Uterus (tissue), 4 donors: ENCODE measurements around the gene TBC1D5. TPM values are rescaled to one million over a fixed set of nuclear protein-coding genes. Genes with fewer than 3 reads are reported as not detected.

Source experiments
- DNase-seq, 2 donors: peaks; one replicate each; pipeline ENCODE4 v3.0.0-alpha.2; 2019 to 2020
- H3K27ac ChIP-seq, 2 donors: fragments of 200-600 bp; sonication (generic); 1 replicate in 1 of 2; 2 replicates in 1 of 2; pipeline ENCODE4 v1.5.1; 2016 to 2018
- H3K27me3 ChIP-seq, 2 donors: fragments of 200-600 bp; sonication (generic); one replicate each; pipeline ENCODE4 v1.5.1; 2018 to 2019; ENCODE audit warnings: control low read depth in 1 of 2
- H3K36me3 ChIP-seq, 2 donors: fragments of 200-600 bp; sonication (generic); one replicate each; pipeline ENCODE4 v1.5.1; 2019; ENCODE audit warnings: control low read depth in 1 of 2
- H3K4me1 ChIP-seq, 2 donors: fragments of 200-600 bp; sonication (generic); one replicate each; pipeline ENCODE4 v1.5.1; 2018 to 2019; ENCODE audit warnings: control low read depth in 1 of 2
- H3K4me3 ChIP-seq, 2 donors: fragments of 200-600 bp; sonication (generic); 1 replicate in 1 of 2; 2 replicates in 1 of 2; pipeline ENCODE4 v1.5.1; 2018 to 2019; ENCODE audit warnings: mild to moderate bottlenecking in 1 of 2
- H3K9me3 ChIP-seq, 2 donors: fragments of 200-600 bp; sonication (generic); one replicate each; pipeline ENCODE4 v1.5.1; 2019; ENCODE audit warnings: control low read depth in 1 of 2
- CTCF ChIP-seq, 4 experiments: fragments of 200-600 bp in 2 of 4; fragments of 450-650 bp in 2 of 4; sonication (generic) in 2 of 4; IDR thresholded peaks; one replicate each; pipeline ENCODE4 v1.5.1; 2016 to 2019; ENCODE audit warnings: antibody characterized with exemption in 4 of 4, mild to moderate bottlenecking in 2 of 4, moderate library complexity in 1 of 4
- POLR2A ChIP-seq, 2 donors: fragments of 450-650 bp; IDR thresholded peaks; one replicate each; pipeline ENCODE4 v1.6.1; 2016; ENCODE audit warnings: antibody characterized with exemption in 2 of 2, mild to moderate bottlenecking in 1 of 2, moderate library complexity in 1 of 2
- intact Hi-C: fragments of 100-400 bp; cut with DNase I; formaldehyde crosslinking; loops from one replicate; pipeline ENCODE4 v1.15.1; 2023; ENCODE audit warnings: low total_unique reads
- total RNA-seq, 4 donors: library from RNA; depleted of rRNA in 3 of 4; stranded (reverse); fragments of >200 nt in 3 of 4; gene quantifications; one replicate each; pipeline versions ENCODE4 v1.1.0 to v1.2.4, GENCODE V29; 2014 to 2023
- donor health status: DM: yes; HTN: yes; CAD: no.

TBC1D5 gene
- total RNA-seq, 4 donors from 2014 or later = 34.6 to 189 (median 75.6) TPM

DNA sequence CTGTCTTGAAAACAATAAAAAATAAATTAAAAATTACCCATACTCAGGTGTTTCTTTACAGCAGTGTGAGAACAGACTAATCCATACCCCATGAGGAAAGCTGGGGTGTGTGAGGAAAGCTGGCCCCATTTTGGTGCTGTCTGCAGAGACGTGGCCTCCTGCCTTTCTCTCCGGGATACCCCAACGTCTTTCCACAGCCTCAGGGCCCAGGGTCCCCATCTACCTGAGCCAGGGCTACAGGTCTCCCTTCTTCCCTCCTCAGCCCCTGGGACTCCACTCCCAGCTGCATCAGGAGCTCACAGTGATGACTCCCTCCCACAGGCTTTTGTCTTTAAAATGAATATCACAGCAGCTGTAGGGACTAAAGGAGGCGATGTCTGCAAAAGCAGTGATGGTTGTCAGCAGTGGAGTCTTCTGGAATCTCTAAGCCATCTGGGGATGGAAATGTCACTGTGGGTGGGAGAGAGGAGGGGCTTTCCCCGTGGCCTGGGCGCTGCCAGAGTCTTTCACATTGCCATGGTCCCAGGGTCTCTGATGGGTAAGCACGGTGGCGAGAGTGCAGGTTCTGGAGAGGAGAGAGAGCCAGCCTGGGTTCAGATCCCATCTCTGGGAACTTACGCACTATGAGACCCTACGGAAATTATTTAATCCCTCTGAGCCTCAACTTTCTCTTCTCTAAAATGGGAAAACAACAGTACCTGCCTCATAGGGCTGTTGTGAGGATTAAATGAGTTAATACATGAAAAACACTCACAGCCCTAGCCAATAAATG lies 598.4 kb downstream of the TBC1D5 start:
- Histone ChIP-seq H3K9me3 (no peaks in the 10 kb centered on the region), H3K4me3 (no peak overlapping the region), H3K4me1 (no peaks in the 10 kb centered on the region), H3K36me3 (no peaks in the 10 kb centered on the region), H3K27me3 (no peaks in the 10 kb centered on the region), H3K27ac (no peak overlapping the region)
- no peak for DNase-seq
- TF ChIP-seq POLR2A (IDR thresholded peaks at IDR 0.05) (no peak), CTCF (IDR thresholded peaks at IDR 0.05) (no peak)
- intact Hi-C loops = no loop called here

GRCh38 chr3:17142516-17142915 lies 599.9 kb downstream of the TBC1D5 start:
- no peak for DNase-seq
- H3K4me3 ChIP-seq = no peak overlapping the region
- intact Hi-C loops = no loop called here
- no peak overlapping the region for H3K27ac ChIP-seq
- H3K4me1 ChIP-seq = no peaks in the 10 kb centered on the region
- no peak for TF ChIP-seq POLR2A (IDR thresholded peaks at IDR 0.05)
- no peaks in the 10 kb centered on the region for H3K27me3 ChIP-seq
- H3K36me3 ChIP-seq = no peaks in the 10 kb centered on the region
- H3K9me3 ChIP-seq = no peaks in the 10 kb centered on the region

GRCh38 chr3:17141699-17142098 lies 600.7 kb downstream of the TBC1D5 start:
- Histone ChIP-seq H3K4me1 (no peaks in the 10 kb centered on the region), H3K36me3 (no peaks in the 10 kb centered on the region), H3K27me3 (no peaks in the 10 kb centered on the region), H3K9me3 (no peaks in the 10 kb centered on the region), H3K27ac (no peak overlapping the region), H3K4me3 (no peak overlapping the region)
- DNase-seq = no peak
- intact Hi-C loops = no loop called here
- TF ChIP-seq POLR2A (IDR thresholded peaks at IDR 0.05) (no peak), CTCF (IDR thresholded peaks at IDR 0.05) (no peak)

DNA sequence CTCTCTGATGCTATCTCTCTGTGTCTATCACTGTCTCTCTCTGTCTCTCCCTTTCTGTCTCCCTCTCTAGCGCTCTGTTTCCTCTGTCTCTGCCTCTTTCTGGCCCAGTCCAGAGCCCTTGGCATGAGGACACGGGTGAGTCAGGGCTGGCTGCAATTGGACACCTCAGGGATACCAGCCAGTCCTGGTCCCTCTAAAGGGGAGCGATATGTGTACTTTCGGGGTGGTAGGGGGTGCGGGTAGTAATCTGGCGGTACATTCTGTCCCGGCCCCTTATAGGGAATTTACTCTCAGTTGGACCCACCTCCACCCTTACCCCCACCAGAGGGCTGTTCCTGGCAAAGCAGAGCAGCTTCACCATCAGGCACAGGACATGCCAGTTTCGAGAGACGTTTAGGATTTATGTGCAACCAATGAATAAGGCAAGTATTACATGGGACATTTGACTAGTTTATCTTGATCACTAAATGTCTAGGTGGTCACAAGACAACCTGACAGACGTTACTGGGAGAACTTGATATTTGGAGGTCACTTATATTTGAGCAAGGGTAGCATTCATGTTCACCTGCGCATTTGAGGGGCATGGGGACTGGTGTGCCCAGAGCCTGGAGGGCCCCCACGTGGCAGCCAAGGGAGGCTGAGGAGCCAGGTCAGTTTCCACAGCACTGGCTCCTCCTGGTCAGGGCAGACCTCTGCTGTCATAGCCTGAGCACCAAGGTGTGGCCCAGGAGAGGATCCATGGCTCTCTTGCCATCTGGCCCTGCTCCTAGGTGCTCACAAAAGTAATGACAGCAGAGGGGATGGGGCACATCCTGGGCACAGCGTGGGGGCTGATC lies 601.5 kb downstream of the TBC1D5 start:
- no peak for DNase-seq
- H3K4me1 ChIP-seq = no peaks in the 10 kb centered on the region

More for the DNA sequence above, 601.5 kb downstream of the TBC1D5 start:
- no peak overlapping the region for H3K27ac ChIP-seq
- intact Hi-C loops = no loop called here
- H3K9me3 ChIP-seq = no peaks in the 10 kb centered on the region
- TF ChIP-seq CTCF (IDR thresholded peaks at IDR 0.05) (no peak), POLR2A (IDR thresholded peaks at IDR 0.05) (no peak)
- H3K27me3 ChIP-seq = no peaks in the 10 kb centered on the region
- no peak overlapping the region for H3K4me3 ChIP-seq
- H3K36me3 ChIP-seq = no peaks in the 10 kb centered on the region
